Measurements from ENCODE around the gene KCNMB2. TPM values are rescaled to one million over a fixed set of nuclear protein-coding genes. Genes with fewer than 3 reads are reported as not detected.

KCNMB2 gene
- total RNA-seq, 1 experiment from 2014 or later: not detected

DNA sequence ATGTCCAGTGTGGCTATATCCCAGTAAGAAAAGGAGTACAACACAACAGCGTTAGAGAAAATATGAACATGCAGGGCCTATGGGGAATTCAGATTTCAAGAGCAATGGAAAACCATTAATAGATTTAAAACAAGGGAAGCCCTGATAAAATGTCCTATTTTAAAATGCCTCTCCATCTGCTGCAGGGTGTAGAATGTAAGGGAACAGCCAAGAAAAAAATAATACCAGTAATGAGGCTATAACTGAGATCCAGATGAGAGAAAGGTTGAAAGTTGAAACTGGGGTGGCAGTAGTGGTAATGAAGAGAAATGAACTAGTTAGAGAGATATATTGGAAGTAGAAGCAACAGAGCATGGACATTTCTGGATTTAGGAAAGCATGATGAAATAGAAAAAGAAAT lies 226.1 kb downstream of the KCNMB2 start:
- Histone ChIP-seq H3K36me3 (ENCODE audit: control insufficient read depth, insufficient read depth, low read length) (no peaks in the 10 kb centered on the region), H3K4me3 (ENCODE audit: low read depth, low read length) (no peak overlapping the region), H3K27me3 (replicated peaks; ENCODE audit: control insufficient read depth, insufficient read depth, low read length) (no peaks in the 10 kb centered on the region), H3K9me3 (no peaks in the 10 kb centered on the region), H3K4me1 (no peaks in the 10 kb centered on the region)
- intact Hi-C loops (cut with micrococcal nuclease; ENCODE audit: unreplicated experiment): no loop called here
- H3K27me3 Mint-ChIP-seq (ENCODE audit: insufficient read depth, unreplicated experiment): no peaks in the 10 kb centered on the region
- no peaks in the 10 kb centered on the region for H3K9me3 Mint-ChIP-seq (ENCODE audit: unreplicated experiment)
- CTCF ChIA-PET: no interaction called here
- BruUV-seq (replicated peaks): no TSS peak
- no peak for DNase-seq
- TF ChIP-seq, protein P1, sequence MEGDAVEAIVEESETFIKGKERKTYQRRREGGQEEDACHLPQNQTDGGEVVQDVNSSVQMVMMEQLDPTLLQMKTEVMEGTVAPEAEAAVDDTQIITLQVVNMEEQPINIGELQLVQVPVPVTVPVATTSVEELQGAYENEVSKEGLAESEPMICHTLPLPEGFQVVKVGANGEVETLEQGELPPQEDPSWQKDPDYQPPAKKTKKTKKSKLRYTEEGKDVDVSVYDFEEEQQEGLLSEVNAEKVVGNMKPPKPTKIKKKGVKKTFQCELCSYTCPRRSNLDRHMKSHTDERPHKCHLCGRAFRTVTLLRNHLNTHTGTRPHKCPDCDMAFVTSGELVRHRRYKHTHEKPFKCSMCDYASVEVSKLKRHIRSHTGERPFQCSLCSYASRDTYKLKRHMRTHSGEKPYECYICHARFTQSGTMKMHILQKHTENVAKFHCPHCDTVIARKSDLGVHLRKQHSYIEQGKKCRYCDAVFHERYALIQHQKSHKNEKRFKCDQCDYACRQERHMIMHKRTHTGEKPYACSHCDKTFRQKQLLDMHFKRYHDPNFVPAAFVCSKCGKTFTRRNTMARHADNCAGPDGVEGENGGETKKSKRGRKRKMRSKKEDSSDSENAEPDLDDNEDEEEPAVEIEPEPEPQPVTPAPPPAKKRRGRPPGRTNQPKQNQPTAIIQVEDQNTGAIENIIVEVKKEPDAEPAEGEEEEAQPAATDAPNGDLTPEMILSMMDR (IDR thresholded peaks at IDR 0.05; ENCODE audit: insufficient read depth in 1 of 2, low read depth in 1 of 2, low read length in 1 of 2, severe bottlenecking in 1 of 2, unreplicated experiment in 1 of 2): no peak
- no peaks in the 10 kb centered on the region for H3K4me1 Mint-ChIP-seq (ENCODE audit: low read depth, unreplicated experiment)
- H3K4me3 Mint-ChIP-seq (ENCODE audit: unreplicated experiment): no peak overlapping the region
- POLR2A ChIA-PET: no interaction called here
- H3K36me3 Mint-ChIP-seq (ENCODE audit: insufficient read depth, unreplicated experiment): no peaks in the 10 kb centered on the region
- H3K27ac Mint-ChIP-seq (ENCODE audit: unreplicated experiment): no peak overlapping the region

DNA sequence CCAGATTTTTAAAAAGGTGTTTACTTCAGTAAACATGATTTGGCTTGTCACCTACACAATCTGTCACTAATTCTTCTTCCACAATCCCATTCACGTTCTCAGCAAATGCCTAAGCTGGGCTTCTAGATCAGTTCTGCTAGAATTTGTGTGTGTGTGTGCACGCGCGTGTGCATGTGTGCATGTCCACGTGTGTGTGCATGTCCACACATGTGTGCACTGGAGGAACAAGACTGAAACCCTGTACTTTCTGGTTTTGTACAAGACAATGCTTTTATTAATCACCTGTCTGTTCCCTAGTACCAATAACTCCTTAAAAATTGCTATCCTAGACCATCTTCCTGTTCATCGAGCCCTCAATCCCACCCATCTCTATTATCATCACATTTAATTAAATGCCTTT lies 229.2 kb downstream of the KCNMB2 start:
- no TSS peak for BruUV-seq (replicated peaks)
- ChIA-PET CTCF (no interaction called here), POLR2A (no interaction called here)
- H3K4me1 ChIP-seq: no peaks in the 10 kb centered on the region
- H3K4me3 ChIP-seq (ENCODE audit: low read depth, low read length): no peak overlapping the region
- no peaks in the 10 kb centered on the region for H3K4me1 Mint-ChIP-seq (ENCODE audit: low read depth, unreplicated experiment)
- no peaks in the 10 kb centered on the region for H3K36me3 ChIP-seq (ENCODE audit: control insufficient read depth, insufficient read depth, low read length)
- H3K27ac Mint-ChIP-seq (ENCODE audit: unreplicated experiment): no peak overlapping the region
- no peaks in the 10 kb centered on the region for H3K36me3 Mint-ChIP-seq (ENCODE audit: insufficient read depth, unreplicated experiment)
- TF ChIP-seq, protein P1 (IDR thresholded peaks at IDR 0.05; ENCODE audit: insufficient read depth in 1 of 2, low read depth in 1 of 2, low read length in 1 of 2, severe bottlenecking in 1 of 2, unreplicated experiment in 1 of 2): no peak
- H3K27me3 Mint-ChIP-seq (ENCODE audit: insufficient read depth, unreplicated experiment): no peaks in the 10 kb centered on the region
- DNase-seq: no peak
- intact Hi-C loops (cut with micrococcal nuclease; ENCODE audit: unreplicated experiment): no loop called here
- H3K27me3 ChIP-seq (replicated peaks; ENCODE audit: control insufficient read depth, insufficient read depth, low read length): no peaks in the 10 kb centered on the region
- H3K9me3 ChIP-seq: no peaks in the 10 kb centered on the region
- H3K4me3 Mint-ChIP-seq (ENCODE audit: unreplicated experiment): no peak overlapping the region
- H3K9me3 Mint-ChIP-seq (ENCODE audit: unreplicated experiment): no peaks in the 10 kb centered on the region

DNA sequence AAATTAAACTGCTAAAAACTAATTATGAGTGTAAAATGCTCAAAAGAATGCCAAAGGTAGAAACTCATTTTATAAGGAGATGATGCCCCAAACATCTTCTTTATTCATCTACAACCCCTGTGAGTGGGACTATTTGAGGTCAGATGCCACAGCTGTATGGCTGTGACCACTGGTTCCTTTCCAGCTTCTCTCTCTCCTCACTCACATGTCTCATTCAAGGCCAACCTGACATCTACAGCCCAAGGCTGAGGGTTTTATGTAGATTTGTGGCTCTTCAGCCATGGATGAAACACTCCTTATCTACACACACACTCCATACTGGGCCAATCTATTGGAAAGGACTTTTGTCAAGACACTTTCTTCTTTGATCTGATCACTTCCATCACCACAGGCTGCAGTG lies 231.3 kb downstream of the KCNMB2 start:
- Mint-ChIP-seq H3K27ac (ENCODE audit: unreplicated experiment) (no peak overlapping the region), H3K4me1 (ENCODE audit: low read depth, unreplicated experiment) (no peaks in the 10 kb centered on the region), H3K27me3 (ENCODE audit: insufficient read depth, unreplicated experiment) (no peaks in the 10 kb centered on the region), H3K9me3 (ENCODE audit: unreplicated experiment) (no peaks in the 10 kb centered on the region), H3K4me3 (ENCODE audit: unreplicated experiment) (no peak overlapping the region), H3K36me3 (ENCODE audit: insufficient read depth, unreplicated experiment) (no peaks in the 10 kb centered on the region)
- no peaks in the 10 kb centered on the region for H3K36me3 ChIP-seq (ENCODE audit: control insufficient read depth, insufficient read depth, low read length)
- ChIA-PET CTCF (no interaction called here), POLR2A (no interaction called here)
- no peaks in the 10 kb centered on the region for H3K4me1 ChIP-seq
- no peak overlapping the region for H3K4me3 ChIP-seq (ENCODE audit: low read depth, low read length)
- intact Hi-C loops (cut with micrococcal nuclease; ENCODE audit: unreplicated experiment): no loop called here
- TF ChIP-seq, protein P1 (IDR thresholded peaks at IDR 0.05; ENCODE audit: insufficient read depth in 1 of 2, low read depth in 1 of 2, low read length in 1 of 2, severe bottlenecking in 1 of 2, unreplicated experiment in 1 of 2): no peak
- H3K27me3 ChIP-seq (replicated peaks; ENCODE audit: control insufficient read depth, insufficient read depth, low read length): no peaks in the 10 kb centered on the region
- DNase-seq: no peak
- BruUV-seq (replicated peaks): no TSS peak
- no peaks in the 10 kb centered on the region for H3K9me3 ChIP-seq

Measured in Caco-2 (cell line).